ENCODE results near the gene KMT2C. TPM values are rescaled to one million over a fixed set of nuclear protein-coding genes. Genes with fewer than 3 reads are reported as not detected.
A peak's percentile ranks its signal among the peaks of the same experiment; 100 is the strongest.
"Not testable (repeated sequence)": the region's sequence is repeated elsewhere in the genome, so short reads cannot be mapped to it uniquely, and the experiment has no call there.

KMT2C gene
- total RNA-seq, 2 experiments from 2014 or later: 47.5 to 105 TPM

DNA sequence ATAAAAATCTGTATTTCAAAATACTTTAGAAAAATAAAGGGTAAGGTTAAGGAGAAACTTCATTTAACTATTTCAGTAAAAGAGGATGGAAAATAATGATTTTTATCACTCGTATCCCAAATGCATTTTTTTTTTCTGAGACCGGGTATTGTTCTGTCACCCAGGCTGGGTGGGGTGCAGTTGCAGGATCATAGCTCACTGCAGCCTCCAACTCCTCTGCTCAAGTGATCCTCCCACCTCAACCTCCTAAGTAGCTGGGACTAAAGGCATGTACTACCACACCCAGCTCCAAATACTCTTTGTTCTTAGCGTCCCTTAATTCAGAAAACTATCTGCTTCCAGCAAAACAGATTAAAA, 11.8 kb downstream of the KMT2C start:
- Histone ChIP-seq H3K4me1 (ENCODE audit: insufficient read depth, low read length, poor library complexity, severe bottlenecking) (peaks cover 21% of the 10 kb centered on the region), H3K36me3 (ENCODE audit: insufficient read depth, low read length) (peaks cover 79% of the 10 kb centered on the region), H4K20me1 (ENCODE audit: insufficient read depth, low read length) (peaks cover 11% of the 10 kb centered on the region), H3K79me2 (ENCODE audit: insufficient read depth, low read depth, low read length) (peaks cover 100% of the 10 kb centered on the region), H3K4me2 (ENCODE audit: low read length) (no peak overlapping the region), H3K9me2 (ENCODE audit: insufficient read depth, low read length) (no peaks in the 10 kb centered on the region), H2AFZ (ENCODE audit: low read length) (no peak overlapping the region), H3K9me3 (ENCODE audit: low read length) (peaks cover 27% of the 10 kb centered on the region), H3K4me3 (ENCODE audit: low read depth, low read length, poor library complexity, severe bottlenecking) (no peak overlapping the region), H3K27ac (ENCODE audit: low read depth, low read length, poor library complexity, severe bottlenecking) (no peak overlapping the region)
- intact Hi-C loops (cut with micrococcal nuclease; ENCODE audit: unreplicated experiment): no loop called here
- DNase-seq (ENCODE audit: low spot score): no peak
- no TSS peak for BruUV-seq (replicated peaks)
- ChIA-PET POLR2A (no interaction called here), CTCF (ENCODE audit: unreplicated experiment) (no interaction called here)
- no peak for TF ChIP-seq CTCF (conservative IDR thresholded peaks at IDR 0.05; ENCODE audit: low read length)

DNA sequence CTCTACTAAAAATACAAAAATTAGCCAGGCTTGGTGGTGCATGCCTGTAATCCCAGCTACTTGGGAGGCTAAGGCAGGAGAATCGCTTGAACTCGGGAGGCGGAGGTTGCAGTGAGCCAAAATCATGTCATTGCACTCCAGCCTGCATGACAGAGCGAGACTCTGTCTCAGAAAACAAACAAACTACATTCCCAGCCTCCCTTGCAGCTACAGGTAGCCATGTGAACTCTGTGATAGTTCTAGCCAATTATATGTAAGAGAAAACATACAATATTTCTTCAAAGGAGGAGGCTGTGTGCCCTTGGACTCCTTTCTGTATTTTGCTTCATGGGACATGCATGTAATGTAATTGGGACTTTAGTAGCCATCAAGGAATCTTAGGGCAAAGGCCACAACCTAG, 12.6 kb downstream of the KMT2C start:
- POLR2A ChIA-PET; H3K4me2 ChIP-seq (ENCODE audit: low read length); BruUV-seq (replicated peaks); H3K9me2 ChIP-seq (ENCODE audit: insufficient read depth, low read length); DNase-seq (ENCODE audit: low spot score); H3K27ac ChIP-seq (ENCODE audit: low read depth, low read length, poor library complexity, severe bottlenecking); H2AFZ ChIP-seq (ENCODE audit: low read length); H4K20me1 ChIP-seq (ENCODE audit: insufficient read depth, low read length); H3K4me3 ChIP-seq (ENCODE audit: low read depth, low read length, poor library complexity, severe bottlenecking); intact Hi-C loops (cut with micrococcal nuclease; ENCODE audit: unreplicated experiment); CTCF ChIA-PET (ENCODE audit: unreplicated experiment): not testable (repeated sequence)
- peaks cover 27% of the 10 kb centered on the region for H3K9me3 ChIP-seq (ENCODE audit: low read length)
- H3K79me2 ChIP-seq (ENCODE audit: insufficient read depth, low read depth, low read length): peaks cover 100% of the 10 kb centered on the region
- H3K4me1 ChIP-seq (ENCODE audit: insufficient read depth, low read length, poor library complexity, severe bottlenecking): peaks cover 16% of the 10 kb centered on the region
- H3K36me3 ChIP-seq (ENCODE audit: insufficient read depth, low read length): peaks cover 87% of the 10 kb centered on the region

DNA sequence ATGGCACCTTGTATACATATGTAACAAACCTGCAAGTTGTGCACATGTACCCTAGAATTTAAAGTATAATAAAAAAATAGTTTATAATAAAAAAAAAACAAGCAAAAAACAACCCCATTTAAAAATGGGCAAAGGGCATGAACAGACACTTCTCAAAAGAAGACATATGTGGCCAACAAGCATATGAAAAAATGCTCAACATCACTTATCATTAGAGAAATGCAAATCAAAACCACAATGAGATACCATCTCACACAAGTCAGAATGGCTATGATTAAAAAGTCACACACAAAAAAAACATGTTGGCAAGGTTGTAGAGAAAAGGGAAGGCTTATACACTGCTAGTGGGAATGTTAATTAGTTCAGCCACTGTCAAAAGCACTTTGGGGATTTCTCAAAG, 14.9 kb downstream of the KMT2C start:
- H3K79me2 ChIP-seq (ENCODE audit: insufficient read depth, low read depth, low read length): peaks cover 97% of the 10 kb centered on the region
- BruUV-seq (replicated peaks); H3K9me2 ChIP-seq (ENCODE audit: insufficient read depth, low read length); DNase-seq (ENCODE audit: low spot score); H3K27ac ChIP-seq (ENCODE audit: low read depth, low read length, poor library complexity, severe bottlenecking); H2AFZ ChIP-seq (ENCODE audit: low read length); H4K20me1 ChIP-seq (ENCODE audit: insufficient read depth, low read length); intact Hi-C loops (cut with micrococcal nuclease; ENCODE audit: unreplicated experiment); CTCF ChIA-PET (ENCODE audit: unreplicated experiment); H3K4me3 ChIP-seq (ENCODE audit: low read depth, low read length, poor library complexity, severe bottlenecking); H3K4me2 ChIP-seq (ENCODE audit: low read length): not testable (repeated sequence)
- H3K36me3 ChIP-seq (ENCODE audit: insufficient read depth, low read length): peaks cover 83% of the 10 kb centered on the region
- H3K9me3 ChIP-seq (ENCODE audit: low read length): peaks cover 32% of the 10 kb centered on the region
- POLR2A ChIA-PET: interaction anchor here (0.6 kb wide), 1 partner anchor 369 kb away, joined by 3 read pairs; no protein-coding TSS in a partner anchor
- H3K4me1 ChIP-seq (ENCODE audit: insufficient read depth, low read length, poor library complexity, severe bottlenecking): peaks cover 11% of the 10 kb centered on the region

DNA sequence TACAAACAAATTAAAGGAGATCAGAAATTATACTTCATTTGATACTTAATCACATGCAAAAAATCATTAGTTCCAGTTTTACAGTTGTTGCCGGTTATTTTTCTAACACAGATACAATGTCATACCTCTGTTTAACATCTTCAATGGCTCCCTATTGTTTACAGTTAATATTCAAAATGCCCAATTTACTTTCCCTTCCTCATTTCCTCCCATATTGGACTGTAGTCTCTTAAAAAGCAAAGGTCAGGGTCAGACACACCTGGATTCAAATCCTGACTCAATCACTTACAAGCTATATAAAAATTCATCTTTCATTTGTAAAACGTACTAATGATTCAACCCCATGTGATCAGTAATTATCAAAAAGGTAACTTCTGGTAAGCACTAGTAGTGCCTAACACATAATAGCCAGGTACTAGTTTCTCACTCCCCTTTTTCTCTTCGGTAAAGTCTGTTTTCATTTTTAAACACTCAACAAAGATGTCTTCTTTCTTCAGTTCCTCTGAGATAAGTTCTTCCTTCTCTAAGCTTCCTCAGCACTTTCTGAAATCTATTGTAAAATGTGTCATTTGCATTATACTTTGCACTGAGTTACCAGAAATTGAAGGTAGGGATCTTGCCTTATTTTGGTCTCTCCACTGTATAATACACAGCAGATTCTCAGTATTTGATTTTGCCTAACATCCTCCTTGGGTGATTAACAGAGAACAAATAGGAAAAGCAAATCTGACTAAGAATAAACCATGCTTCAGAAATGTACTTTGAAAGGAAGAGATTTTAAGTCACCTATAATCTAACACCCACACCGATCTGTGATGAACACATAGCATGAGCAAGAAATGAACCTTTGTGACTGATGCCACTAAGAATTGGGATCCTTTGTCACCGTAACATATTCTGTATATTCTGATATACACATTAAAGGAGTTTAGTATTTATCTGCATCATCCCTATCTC, 16.1 kb downstream of the KMT2C start:
- TSS peak; percentile 29 for BruUV-seq (replicated peaks)
- no peak for DNase-seq (ENCODE audit: low spot score)
- no peak overlapping the region for H3K4me3 ChIP-seq (ENCODE audit: low read depth, low read length, poor library complexity, severe bottlenecking)
- peaks cover 97% of the 10 kb centered on the region for H3K79me2 ChIP-seq (ENCODE audit: insufficient read depth, low read depth, low read length)
- no peak overlapping the region for H2AFZ ChIP-seq (ENCODE audit: low read length)
- H3K36me3 ChIP-seq (ENCODE audit: insufficient read depth, low read length): peaks cover 75% of the 10 kb centered on the region
- peak overlapping the region; percentile 46 for H3K27ac ChIP-seq (ENCODE audit: low read depth, low read length, poor library complexity, severe bottlenecking)
- intact Hi-C loops (cut with micrococcal nuclease; ENCODE audit: unreplicated experiment): no loop called here
- peak overlapping the region; percentile 9; the same call in 1 of the 2 replicates for H3K4me2 ChIP-seq (ENCODE audit: low read length)
- H3K4me1 ChIP-seq (ENCODE audit: insufficient read depth, low read length, poor library complexity, severe bottlenecking): peaks cover 11% of the 10 kb centered on the region
- H3K9me3 ChIP-seq (ENCODE audit: low read length): peaks cover 32% of the 10 kb centered on the region
- no peaks in the 10 kb centered on the region for H3K9me2 ChIP-seq (ENCODE audit: insufficient read depth, low read length)
- TF ChIP-seq EZH2phosphoT487 (IDR thresholded peaks at IDR 0.05; ENCODE audit: borderline replicate concordance, low read depth, low read length) (no peak), CTCF (conservative IDR thresholded peaks at IDR 0.05; ENCODE audit: low read length) (no peak)
- no peaks in the 10 kb centered on the region for H4K20me1 ChIP-seq (ENCODE audit: insufficient read depth, low read length)
- POLR2A ChIA-PET: no interaction called here
- CTCF ChIA-PET (ENCODE audit: unreplicated experiment): no interaction called here

All from OCI-LY7 (cell line).